ENCODE results near the gene AIPL1. TPM values are rescaled to one million over a fixed set of nuclear protein-coding genes. Genes with fewer than 3 reads are reported as not detected.

AIPL1 gene
- total and polyA plus RNA-seq, 4 experiments from 2014 or later = not detected

GRCh38 chr17:6467567-6467966 lies 32.6 kb upstream of the AIPL1 start:
- H3K9me3 ChIP-seq (ENCODE audit: control insufficient read depth in 1 of 2, low read length in 2 of 2) = no peaks in the 10 kb centered on the region
- H3K36me3 Mint-ChIP-seq = no peaks in the 10 kb centered on the region
- intact Hi-C loops (cut with micrococcal nuclease) = no loop called here
- H3K36me3 ChIP-seq (ENCODE audit: insufficient read depth, low read length) = no peaks in the 10 kb centered on the region
- DNase-seq = no peak
- ChIA-PET POLR2A (ENCODE audit: partially characterized antibody) (no interaction called here), CTCF (ENCODE audit: partially characterized antibody) (no interaction called here)
- no peaks in the 10 kb centered on the region for H3K9me3 Mint-ChIP-seq
- no peak overlapping the region for H3K4me3 ChIP-seq (ENCODE audit: low read length in 2 of 2)
- no peaks in the 10 kb centered on the region for H3K27me3 ChIP-seq (ENCODE audit: insufficient read depth, low read length)
- H3K4me3 Mint-ChIP-seq = no peak overlapping the region
- no peak overlapping the region for H3K27ac Mint-ChIP-seq
- no peaks in the 10 kb centered on the region for H3K4me1 ChIP-seq (ENCODE audit: insufficient read depth, low read length)
- no peak overlapping the region for H3K27ac ChIP-seq (ENCODE audit: low read depth, low read length)
- H3K4me1 Mint-ChIP-seq = no peaks in the 10 kb centered on the region
- H3K27me3 Mint-ChIP-seq = peaks cover 3% of the 10 kb centered on the region in 2 donors

GRCh38 chr17:6465206-6466003 lies 30.5 kb upstream of the AIPL1 start:
- CTCF ChIA-PET (ENCODE audit: partially characterized antibody) = no interaction called here

GRCh38 chr17:6464446-6465041 lies 29.6 kb upstream of the AIPL1 start:
- no peaks in the 10 kb centered on the region for H3K9me3 Mint-ChIP-seq
- H3K27ac ChIP-seq (ENCODE audit: low read depth, low read length) = no peak overlapping the region

More at GRCh38 chr17:6465206-6466003, 30.5 kb upstream of the AIPL1 start:
- Histone ChIP-seq H3K27ac (ENCODE audit: low read depth, low read length) (no peak overlapping the region), H3K36me3 (ENCODE audit: insufficient read depth, low read length) (no peaks in the 10 kb centered on the region), H3K27me3 (ENCODE audit: insufficient read depth, low read length) (no peaks in the 10 kb centered on the region), H3K4me1 (ENCODE audit: insufficient read depth, low read length) (no peaks in the 10 kb centered on the region), H3K4me3 (ENCODE audit: low read length in 2 of 2) (no peak overlapping the region), H3K9me3 (ENCODE audit: control insufficient read depth in 1 of 2, low read length in 2 of 2) (no peaks in the 10 kb centered on the region)
- Mint-ChIP-seq H3K4me3 (no peak overlapping the region), H3K9me3 (no peaks in the 10 kb centered on the region), H3K27ac (peak overlapping the region in 1 of 7 donors; percentile 34), H3K4me1 (peaks cover 0 to 5% (median 2%) of the 10 kb centered on the region in 4 donors), H3K36me3 (no peaks in the 10 kb centered on the region), H3K27me3 (peaks cover 3% of the 10 kb centered on the region in 2 donors)
- POLR2A ChIA-PET (ENCODE audit: partially characterized antibody) = no interaction called here
- DNase-seq = no peak
- intact Hi-C loops (cut with micrococcal nuclease) = no loop called here

GRCh38 chr17:6463616-6464445 lies 28.9 kb upstream of the AIPL1 start:
- ChIA-PET CTCF (ENCODE audit: partially characterized antibody) (interaction anchor here (2.5 kb wide), 1 partner anchor 9 kb away, joined by 17 read pairs; no protein-coding TSS in a partner anchor), POLR2A (ENCODE audit: partially characterized antibody) (no interaction called here)
- H3K9me3 ChIP-seq (ENCODE audit: control insufficient read depth in 1 of 2, low read length in 2 of 2) = no peaks in the 10 kb centered on the region
- H3K4me3 Mint-ChIP-seq = no peak overlapping the region
- H3K27ac ChIP-seq (ENCODE audit: low read depth, low read length) = no peak overlapping the region
- intact Hi-C loops (cut with micrococcal nuclease) = no loop called here
- H3K36me3 ChIP-seq (ENCODE audit: insufficient read depth, low read length) = no peaks in the 10 kb centered on the region
- no peaks in the 10 kb centered on the region for H3K27me3 ChIP-seq (ENCODE audit: insufficient read depth, low read length)
- H3K4me3 ChIP-seq (ENCODE audit: low read length in 2 of 2) = no peak overlapping the region
- H3K27me3 Mint-ChIP-seq = peaks cover 0 to 3% of the 10 kb centered on the region in 2 donors
- H3K4me1 Mint-ChIP-seq = peaks cover 0 to 5% (median 2%) of the 10 kb centered on the region in 4 donors
- no peak overlapping the region for H3K27ac Mint-ChIP-seq
- no peak for DNase-seq
- no peaks in the 10 kb centered on the region for H3K9me3 Mint-ChIP-seq
- H3K4me1 ChIP-seq (ENCODE audit: insufficient read depth, low read length) = no peaks in the 10 kb centered on the region
- H3K36me3 Mint-ChIP-seq = no peaks in the 10 kb centered on the region

More at GRCh38 chr17:6464446-6465041, 29.6 kb upstream of the AIPL1 start:
- Histone ChIP-seq H3K36me3 (ENCODE audit: insufficient read depth, low read length) (no peaks in the 10 kb centered on the region), H3K4me3 (ENCODE audit: low read length in 2 of 2) (no peak overlapping the region), H3K4me1 (ENCODE audit: insufficient read depth, low read length) (no peaks in the 10 kb centered on the region), H3K9me3 (ENCODE audit: control insufficient read depth in 1 of 2, low read length in 2 of 2) (no peaks in the 10 kb centered on the region), H3K27me3 (ENCODE audit: insufficient read depth, low read length) (no peaks in the 10 kb centered on the region)
- ChIA-PET CTCF (ENCODE audit: partially characterized antibody) (no interaction called here), POLR2A (ENCODE audit: partially characterized antibody) (no interaction called here)
- Mint-ChIP-seq H3K27me3 (peaks cover 2 to 3% of the 10 kb centered on the region in 2 donors), H3K27ac (no peak overlapping the region), H3K4me3 (no peak overlapping the region), H3K36me3 (no peaks in the 10 kb centered on the region), H3K4me1 (peaks cover 0 to 5% (median 2%) of the 10 kb centered on the region in 4 donors)
- DNase-seq = no peak
- intact Hi-C loops (cut with micrococcal nuclease) = no loop called here

- Mint-ChIP-seq H3K4me3 (no peak overlapping the region), H3K4me1 (peaks cover 0 to 5% (median 2%) of the 10 kb centered on the region in 4 donors), H3K27ac (no peak overlapping the region), H3K27me3 (peaks cover 0 to 3% of the 10 kb centered on the region in 2 donors), H3K9me3 (no peaks in the 10 kb centered on the region), H3K36me3 (no peaks in the 10 kb centered on the region)
- no peaks in the 10 kb centered on the region for H3K9me3 ChIP-seq (ENCODE audit: control insufficient read depth in 1 of 2, low read length in 2 of 2)
- no peak overlapping the region for H3K27ac ChIP-seq (ENCODE audit: low read depth, low read length)
- H3K4me3 ChIP-seq (ENCODE audit: low read length in 2 of 2) = no peak overlapping the region
- intact Hi-C loops (cut with micrococcal nuclease) = no loop called here
- H3K4me1 ChIP-seq (ENCODE audit: insufficient read depth, low read length) = no peaks in the 10 kb centered on the region
- H3K27me3 ChIP-seq (ENCODE audit: insufficient read depth, low read length) = no peaks in the 10 kb centered on the region
- CTCF ChIA-PET (ENCODE audit: partially characterized antibody) = interaction anchor here (2.5 kb wide), 1 partner anchor 10 kb away, joined by 17 read pairs; no protein-coding TSS in a partner anchor
- POLR2A ChIA-PET (ENCODE audit: partially characterized antibody) = no interaction called here
- DNase-seq = no peak
- H3K36me3 ChIP-seq (ENCODE audit: insufficient read depth, low read length) = no peaks in the 10 kb centered on the region
Measured at GRCh38 chr17:6462692-6463091, 27.8 kb upstream of the AIPL1 start.

GRCh38 chr17:6461792-6462524 lies 27.0 kb upstream of the AIPL1 start:
- peak overlapping the region in 2 of 7 donors; percentile 37 to 53 for H3K27ac Mint-ChIP-seq
- DNase-seq = no peak
- Histone ChIP-seq H3K36me3 (ENCODE audit: insufficient read depth, low read length) (no peaks in the 10 kb centered on the region), H3K9me3 (ENCODE audit: control insufficient read depth in 1 of 2, low read length in 2 of 2) (no peaks in the 10 kb centered on the region), H3K4me3 (ENCODE audit: low read length in 2 of 2) (no peak overlapping the region), H3K4me1 (ENCODE audit: insufficient read depth, low read length) (no peaks in the 10 kb centered on the region), H3K27me3 (ENCODE audit: insufficient read depth, low read length) (no peaks in the 10 kb centered on the region), H3K27ac (ENCODE audit: low read depth, low read length) (no peak overlapping the region)
- POLR2A ChIA-PET (ENCODE audit: partially characterized antibody) = no interaction called here
- intact Hi-C loops (cut with micrococcal nuclease) = no loop called here
- no peaks in the 10 kb centered on the region for H3K9me3 Mint-ChIP-seq
- H3K36me3 Mint-ChIP-seq = no peaks in the 10 kb centered on the region
- peaks cover 2 to 8% (median 3%) of the 10 kb centered on the region in 4 donors for H3K4me1 Mint-ChIP-seq
- no peak overlapping the region for H3K4me3 Mint-ChIP-seq
- CTCF ChIA-PET (ENCODE audit: partially characterized antibody) = interaction anchor here (2.5 kb wide), 1 partner anchor 11 kb away, joined by 17 read pairs; no protein-coding TSS in a partner anchor
- peaks cover 0 to 3% of the 10 kb centered on the region in 2 donors for H3K27me3 Mint-ChIP-seq
